Kidney glomerular epithelial cell (primary cell): ENCODE measurements around the gene FBXO28.
"Not testable (repeated sequence)": the region's sequence is repeated elsewhere in the genome, so short reads cannot be mapped to it uniquely, and the experiment has no call there.

Source experiments
- DNase-seq: peaks from one replicate; lab custom pipeline; 2025; lab: John Stamatoyannopoulos, UW

FBXO28 gene

GRCh38 chr1:224113918-224114786 is at the start of gene FBXO28:
FBXO28 (plus strand) TSS chr1:224114111; CDS start chr1:224114130, 19 bp downstream.
- peak; percentile 94 for DNase-seq

- DNase-seq = no peak
These were observed 49.8 kb upstream of the FBXO28 start for GRCh38 chr1:224064150-224064549.

- DNase-seq = peak; percentile 66
These were observed 48.5 kb upstream of the FBXO28 start for GRCh38 chr1:224065455-224065854.

- no peak for DNase-seq
These were observed 46.7 kb upstream of the FBXO28 start for GRCh38 chr1:224067207-224067606.

GRCh38 chr1:224067621-224068457 is 46.1 kb upstream of the FBXO28 start:
- DNase-seq = peak; percentile 47

GRCh38 chr1:224068458-224069072 is 45.3 kb upstream of the FBXO28 start:
- DNase-seq = no peak

GRCh38 chr1:224069138-224069537 is 44.8 kb upstream of the FBXO28 start:
- DNase-seq = no peak

GRCh38 chr1:224070521-224070920 is 43.4 kb upstream of the FBXO28 start:
- no peak for DNase-seq

GRCh38 chr1:224076407-224076806 is 37.5 kb upstream of the FBXO28 start:
- no peak for DNase-seq

GRCh38 chr1:224079644-224080043 is 34.3 kb upstream of the FBXO28 start:
- DNase-seq = not testable (repeated sequence)

- DNase-seq = no peak
These were observed 33.7 kb upstream of the FBXO28 start for GRCh38 chr1:224080115-224080774.

GRCh38 chr1:224081604-224082003 is 32.3 kb upstream of the FBXO28 start:
- no peak for DNase-seq

- DNase-seq = no peak
These were observed 31.8 kb upstream of the FBXO28 start for GRCh38 chr1:224082146-224082545.

- DNase-seq = no peak
These were observed 29.0 kb upstream of the FBXO28 start for GRCh38 chr1:224084867-224085266.

GRCh38 chr1:224085421-224086108 is 28.3 kb upstream of the FBXO28 start:
- no peak for DNase-seq

GRCh38 chr1:224087286-224087794 is 26.6 kb upstream of the FBXO28 start:
- no peak for DNase-seq

GRCh38 chr1:224089583-224089982 is 24.3 kb upstream of the FBXO28 start:
- no peak for DNase-seq

GRCh38 chr1:224090116-224090515 is 23.8 kb upstream of the FBXO28 start:
- no peak for DNase-seq

GRCh38 chr1:224092111-224092510 is 21.8 kb upstream of the FBXO28 start:
- no peak for DNase-seq

- no peak for DNase-seq
These were observed 21.3 kb upstream of the FBXO28 start for GRCh38 chr1:224092601-224093000.

- DNase-seq = no peak
These were observed 18.6 kb upstream of the FBXO28 start for GRCh38 chr1:224095339-224095738.
